Stomach (tissue), 4 donors: ENCODE measurements around the gene MXI1.

ENCODE experiments used
- CTCF ChIP-seq, 7 experiments: fragments of 450-650 bp in 4 of 7; fragments of 200-600 bp in 3 of 7; sonication (generic) in 3 of 7; IDR thresholded peaks; one replicate each; pipeline ENCODE4 v1.5.1; 2016 to 2019; ENCODE audit warnings: antibody characterized with exemption in 7 of 7, control low read depth in 2 of 7, mild to moderate bottlenecking in 1 of 7
- EP300 ChIP-seq: sonication (generic); formaldehyde crosslinking; IDR thresholded peaks from one replicate; pipeline ENCODE4 v1.6.1; 2017; ENCODE audit warnings: antibody characterized with exemption
- POLR2A ChIP-seq, 4 donors: fragments of 450-650 bp; IDR thresholded peaks; one replicate each; pipeline ENCODE4 v1.6.1; 2016; ENCODE audit warnings: antibody characterized with exemption in 4 of 4, control low read depth in 2 of 4, mild to moderate bottlenecking in 1 of 4, moderate library complexity in 1 of 4
- POLR2AphosphoS5 ChIP-seq, 3 donors: sonication (generic); formaldehyde crosslinking; IDR thresholded peaks; one replicate each; pipeline ENCODE4 v1.6.1; 2016; ENCODE audit warnings: antibody characterized with exemption in 3 of 3

- TF ChIP-seq CTCF (IDR thresholded peaks at IDR 0.05) (no peak), EP300 (no peak), POLR2A (IDR thresholded peaks at IDR 0.05) (no peak), POLR2AphosphoS5 (IDR thresholded peaks at IDR 0.05) (no peak)
Measured at GRCh38 chr10:110158051-110159005, 49.1 kb upstream of the MXI1 start.
